Activated naive CD4-positive, alpha-beta T cell treated with anti-CD3 and anti-CD28 coated beads, Interleukin-2, amount 50 U/mL, for 24 hours (primary cell): ENCODE results near the gene ASNS.
"Not testable (repeated sequence)": the region's sequence is repeated elsewhere in the genome, so short reads cannot be mapped to it uniquely, and the experiment has no call there.

ENCODE experiments used
- H3K27ac Mint-ChIP-seq: one replicate; pipeline ENCODE4 v1.8.0; 2021; ENCODE audit warnings: mild to moderate bottlenecking, mixed read lengths
- H3K27me3 Mint-ChIP-seq: one replicate; pipeline ENCODE4 v1.8.0; 2021; ENCODE audit warnings: mixed read lengths
- H3K36me3 Mint-ChIP-seq: one replicate; pipeline ENCODE4 v1.8.0; 2021; ENCODE audit warnings: mixed read lengths
- H3K4me1 Mint-ChIP-seq: one replicate; pipeline ENCODE4 v1.8.0; 2021; ENCODE audit warnings: mixed read lengths
- H3K4me3 Mint-ChIP-seq: one replicate; pipeline ENCODE4 v1.8.0; 2021; ENCODE audit warnings: mild to moderate bottlenecking, mixed read lengths
- H3K9me3 Mint-ChIP-seq: one replicate; pipeline ENCODE4 v1.8.0; 2021; ENCODE audit warnings: mixed read lengths

The ASNS gene

GRCh38 chr7:97872025-97872669, at the start of gene ASNS:
Gene ASNS, minus strand, starts transcription at chr7:97872408. Its CDS starts 3,252 bp downstream, at chr7:97869156.
- Mint-ChIP-seq H3K9me3 (no peaks in the 10 kb centered on the region), H3K4me1 (peaks cover 31% of the 10 kb centered on the region), H3K36me3 (peaks cover 8% of the 10 kb centered on the region), H3K27ac (peak within 1 kb of the TSS; percentile 93), H3K4me3 (peak within 1 kb of the TSS; percentile 94), H3K27me3 (no peaks in the 10 kb centered on the region)

GRCh38 chr7:97921254-97921653, 49.0 kb upstream of the ASNS start:
- H3K27me3 Mint-ChIP-seq, H3K4me1 Mint-ChIP-seq, H3K9me3 Mint-ChIP-seq, H3K4me3 Mint-ChIP-seq, H3K27ac Mint-ChIP-seq, H3K36me3 Mint-ChIP-seq: not testable (repeated sequence)

GRCh38 chr7:97915267-97915666, 43.1 kb upstream of the ASNS start:
- H3K36me3 Mint-ChIP-seq, H3K27me3 Mint-ChIP-seq: not testable (repeated sequence)

GRCh38 chr7:97912294-97912693, 40.1 kb upstream of the ASNS start:
- H3K4me1 Mint-ChIP-seq, H3K36me3 Mint-ChIP-seq, H3K4me3 Mint-ChIP-seq, H3K27ac Mint-ChIP-seq, H3K9me3 Mint-ChIP-seq, H3K27me3 Mint-ChIP-seq: not testable (repeated sequence)

More at GRCh38 chr7:97915267-97915666, 43.1 kb upstream of the ASNS start:
- H3K4me1 Mint-ChIP-seq, H3K4me3 Mint-ChIP-seq, H3K9me3 Mint-ChIP-seq, H3K27ac Mint-ChIP-seq: not testable (repeated sequence)

- not testable (repeated sequence) for H3K4me1 Mint-ChIP-seq, H3K27me3 Mint-ChIP-seq, H3K4me3 Mint-ChIP-seq, H3K27ac Mint-ChIP-seq, H3K9me3 Mint-ChIP-seq
- peaks cover 11% of the 10 kb centered on the region for H3K36me3 Mint-ChIP-seq
Measured at GRCh38 chr7:97896893-97897292, 24.7 kb upstream of the ASNS start.

GRCh38 chr7:97891721-97892120, 19.5 kb upstream of the ASNS start:
- H3K27me3 Mint-ChIP-seq, H3K4me1 Mint-ChIP-seq, H3K9me3 Mint-ChIP-seq, H3K4me3 Mint-ChIP-seq, H3K27ac Mint-ChIP-seq: not testable (repeated sequence)
- peaks cover 23% of the 10 kb centered on the region for H3K36me3 Mint-ChIP-seq

- H3K4me1 Mint-ChIP-seq, H3K27ac Mint-ChIP-seq, H3K4me3 Mint-ChIP-seq, H3K27me3 Mint-ChIP-seq, H3K36me3 Mint-ChIP-seq, H3K9me3 Mint-ChIP-seq: not testable (repeated sequence)
Measured at GRCh38 chr7:97879527-97879926, 7.3 kb upstream of the ASNS start.

- H3K27ac Mint-ChIP-seq, H3K9me3 Mint-ChIP-seq, H3K27me3 Mint-ChIP-seq, H3K36me3 Mint-ChIP-seq, H3K4me3 Mint-ChIP-seq: not testable (repeated sequence)
- H3K4me1 Mint-ChIP-seq: peaks cover 23% of the 10 kb centered on the region
Measured at GRCh38 chr7:97874894-97875293, 2.7 kb upstream of the ASNS start.

GRCh38 chr7:97873606-97874005, 1.4 kb upstream of the ASNS start:
- Mint-ChIP-seq H3K9me3 (no peaks in the 10 kb centered on the region), H3K4me1 (peaks cover 31% of the 10 kb centered on the region), H3K27ac (no peak overlapping the region), H3K36me3 (peaks cover 4% of the 10 kb centered on the region), H3K27me3 (no peaks in the 10 kb centered on the region), H3K4me3 (no peak overlapping the region)

GRCh38 chr7:97871659-97872024, 566 bp downstream of the ASNS start:
- Mint-ChIP-seq H3K36me3 (peaks cover 11% of the 10 kb centered on the region), H3K27me3 (no peaks in the 10 kb centered on the region), H3K4me1 (peaks cover 31% of the 10 kb centered on the region), H3K4me3 (peak overlapping the region; percentile 94), H3K9me3 (no peaks in the 10 kb centered on the region), H3K27ac (peak overlapping the region; percentile 93)

- Mint-ChIP-seq H3K27me3 (no peaks in the 10 kb centered on the region), H3K4me3 (no peak overlapping the region), H3K27ac (no peak overlapping the region), H3K9me3 (no peaks in the 10 kb centered on the region), H3K36me3 (peaks cover 14% of the 10 kb centered on the region), H3K4me1 (peaks cover 33% of the 10 kb centered on the region)
Measured at GRCh38 chr7:97868788-97869187, 3.4 kb downstream of the ASNS start.

GRCh38 chr7:97868314-97868713, 3.9 kb downstream of the ASNS start:
- H3K4me3 Mint-ChIP-seq: no peak overlapping the region
- H3K36me3 Mint-ChIP-seq: peaks cover 14% of the 10 kb centered on the region
- no peaks in the 10 kb centered on the region for H3K27me3 Mint-ChIP-seq
- H3K4me1 Mint-ChIP-seq: peaks cover 29% of the 10 kb centered on the region
- H3K27ac Mint-ChIP-seq: no peak overlapping the region
- no peaks in the 10 kb centered on the region for H3K9me3 Mint-ChIP-seq

- H3K27me3 Mint-ChIP-seq: no peaks in the 10 kb centered on the region
- no peak overlapping the region for H3K27ac Mint-ChIP-seq
- H3K4me3 Mint-ChIP-seq: no peak overlapping the region
- H3K4me1 Mint-ChIP-seq: peaks cover 14% of the 10 kb centered on the region
- H3K9me3 Mint-ChIP-seq: no peaks in the 10 kb centered on the region
- H3K36me3 Mint-ChIP-seq: peaks cover 20% of the 10 kb centered on the region
Measured at GRCh38 chr7:97865104-97865503, 7.1 kb downstream of the ASNS start.

- Mint-ChIP-seq H3K36me3 (peaks cover 37% of the 10 kb centered on the region), H3K27ac (no peak overlapping the region)
Measured at GRCh38 chr7:97859606-97860204, 12.5 kb downstream of the ASNS start.

GRCh38 chr7:97858221-97858620, 14.0 kb downstream of the ASNS start:
- Mint-ChIP-seq H3K27me3 (no peaks in the 10 kb centered on the region), H3K4me3 (no peak overlapping the region), H3K9me3 (no peaks in the 10 kb centered on the region), H3K4me1 (no peaks in the 10 kb centered on the region), H3K27ac (no peak overlapping the region), H3K36me3 (peaks cover 43% of the 10 kb centered on the region)

More at GRCh38 chr7:97859606-97860204, 12.5 kb downstream of the ASNS start:
- H3K4me1 Mint-ChIP-seq: peaks cover 3% of the 10 kb centered on the region
- H3K9me3 Mint-ChIP-seq: no peaks in the 10 kb centered on the region
- no peak overlapping the region for H3K4me3 Mint-ChIP-seq
- no peaks in the 10 kb centered on the region for H3K27me3 Mint-ChIP-seq

- Mint-ChIP-seq H3K36me3 (peaks cover 50% of the 10 kb centered on the region), H3K4me3 (no peak overlapping the region), H3K9me3 (no peaks in the 10 kb centered on the region), H3K27ac (no peak overlapping the region), H3K27me3 (no peaks in the 10 kb centered on the region), H3K4me1 (no peaks in the 10 kb centered on the region)
Measured at GRCh38 chr7:97857544-97857943, 14.7 kb downstream of the ASNS start.

- no peak overlapping the region for H3K27ac Mint-ChIP-seq
- H3K4me1 Mint-ChIP-seq: no peaks in the 10 kb centered on the region
Measured at GRCh38 chr7:97851683-97852082, 20.5 kb downstream of the ASNS start.

More at GRCh38 chr7:97851683-97852082, 20.5 kb downstream of the ASNS start:
- no peaks in the 10 kb centered on the region for H3K27me3 Mint-ChIP-seq
- no peak overlapping the region for H3K4me3 Mint-ChIP-seq
- H3K36me3 Mint-ChIP-seq: peaks cover 33% of the 10 kb centered on the region
- H3K9me3 Mint-ChIP-seq: no peaks in the 10 kb centered on the region
